Activated gamma-delta T cell treated with anti-CD3 and anti-CD28 coated beads, Interleukin-2, amount 50 U/mL, for 16 hours (primary cell): ENCODE results near the gene DCTN3.

Source experiments
- DNase-seq: peaks from one replicate; pipeline ENCODE4 v3.0.0-alpha.2; 2020; ENCODE audit warnings: low read depth

Gene DCTN3

GRCh38 chr9:34590381-34591247, 29.7 kb downstream of the DCTN3 start:
- no peak for DNase-seq

GRCh38 chr9:34589636-34590380, 30.5 kb downstream of the DCTN3 start, which contains the start of gene CNTFR:
TSS of gene CNTFR (minus strand) at chr9:34589724. CDS start at chr9:34568981, 20,743 bp downstream.
- DNase-seq, result no peak

- no peak for DNase-seq
Observed at GRCh38 chr9:34588671-34589635, 31.3 kb downstream of the DCTN3 start.

GRCh38 chr9:34587271-34587670, 33.0 kb downstream of the DCTN3 start:
- DNase-seq, result no peak

- no peak for DNase-seq
Observed at GRCh38 chr9:34585946-34586669, 34.2 kb downstream of the DCTN3 start.

- no peak for DNase-seq
Observed at GRCh38 chr9:34584970-34585369, 35.3 kb downstream of the DCTN3 start.

- no peak for DNase-seq
Observed at GRCh38 chr9:34582787-34583186, 37.5 kb downstream of the DCTN3 start.

- no peak for DNase-seq
Observed at GRCh38 chr9:34581318-34581717, 39.0 kb downstream of the DCTN3 start.

GRCh38 chr9:34580358-34580757, 39.9 kb downstream of the DCTN3 start:
- no peak for DNase-seq

GRCh38 chr9:34579808-34580163, 40.5 kb downstream of the DCTN3 start:
- DNase-seq, result no peak

- no peak for DNase-seq
Observed at GRCh38 chr9:34579104-34579807, 41.0 kb downstream of the DCTN3 start.

- no peak for DNase-seq
Observed at GRCh38 chr9:34578241-34579103, 41.8 kb downstream of the DCTN3 start.

- no peak for DNase-seq
Observed at GRCh38 chr9:34577400-34578240, 42.7 kb downstream of the DCTN3 start.

GRCh38 chr9:34576597-34577399, 43.5 kb downstream of the DCTN3 start:
- DNase-seq, result no peak

- no peak for DNase-seq
Observed at GRCh38 chr9:34575862-34576596, 44.3 kb downstream of the DCTN3 start.

GRCh38 chr9:34575241-34575640, 45.1 kb downstream of the DCTN3 start:
- DNase-seq, result no peak

- DNase-seq, result no peak
Observed at GRCh38 chr9:34574571-34574970, 45.7 kb downstream of the DCTN3 start.
